ENCODE measurements around the gene SLC25A22. TPM values are rescaled to one million over a fixed set of nuclear protein-coding genes. Genes with fewer than 3 reads are reported as not detected.

The SLC25A22 gene
- polyA plus RNA-seq, 6 donors from 2014 or later = 6.8 to 9.4 (median 7.2) TPM

DNA sequence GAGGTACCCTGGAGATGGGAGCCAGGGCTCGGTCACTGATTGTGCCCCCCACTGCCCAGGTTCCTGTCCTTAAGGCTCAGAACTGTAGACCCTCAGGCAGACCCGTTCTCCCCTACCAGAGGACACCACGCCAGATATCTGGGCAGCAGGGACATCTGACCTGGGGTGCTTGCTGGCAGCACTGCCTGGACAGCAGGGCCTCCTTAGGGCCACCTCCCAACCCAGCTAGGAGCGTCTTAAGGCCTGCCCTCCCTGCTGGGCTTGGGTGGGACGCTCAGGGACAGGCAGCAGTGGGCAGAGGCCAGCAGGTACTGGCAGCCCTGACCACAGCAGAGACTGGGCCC, 41.2 kb upstream of the SLC25A22 start:
- H3K9me3 Mint-ChIP-seq = no peaks in the 10 kb centered on the region
- peak overlapping the region in 1 of 6 donors; percentile 68 for H3K27ac Mint-ChIP-seq
- DNase-seq = no peak
- H3K27me3 Mint-ChIP-seq = peaks cover 0 to 10% (median 6%) of the 10 kb centered on the region in 3 donors
- H3K36me3 Mint-ChIP-seq = no peaks in the 10 kb centered on the region
- H3K4me3 Mint-ChIP-seq = peak overlapping the region in 2 of 8 donors; percentile 49 to 87
- no peak for ATAC-seq (ENCODE audit: low read depth in 2 of 2)
- H3K4me1 Mint-ChIP-seq = peaks cover 21 to 25% (median 21%) of the 10 kb centered on the region in 3 donors

DNA sequence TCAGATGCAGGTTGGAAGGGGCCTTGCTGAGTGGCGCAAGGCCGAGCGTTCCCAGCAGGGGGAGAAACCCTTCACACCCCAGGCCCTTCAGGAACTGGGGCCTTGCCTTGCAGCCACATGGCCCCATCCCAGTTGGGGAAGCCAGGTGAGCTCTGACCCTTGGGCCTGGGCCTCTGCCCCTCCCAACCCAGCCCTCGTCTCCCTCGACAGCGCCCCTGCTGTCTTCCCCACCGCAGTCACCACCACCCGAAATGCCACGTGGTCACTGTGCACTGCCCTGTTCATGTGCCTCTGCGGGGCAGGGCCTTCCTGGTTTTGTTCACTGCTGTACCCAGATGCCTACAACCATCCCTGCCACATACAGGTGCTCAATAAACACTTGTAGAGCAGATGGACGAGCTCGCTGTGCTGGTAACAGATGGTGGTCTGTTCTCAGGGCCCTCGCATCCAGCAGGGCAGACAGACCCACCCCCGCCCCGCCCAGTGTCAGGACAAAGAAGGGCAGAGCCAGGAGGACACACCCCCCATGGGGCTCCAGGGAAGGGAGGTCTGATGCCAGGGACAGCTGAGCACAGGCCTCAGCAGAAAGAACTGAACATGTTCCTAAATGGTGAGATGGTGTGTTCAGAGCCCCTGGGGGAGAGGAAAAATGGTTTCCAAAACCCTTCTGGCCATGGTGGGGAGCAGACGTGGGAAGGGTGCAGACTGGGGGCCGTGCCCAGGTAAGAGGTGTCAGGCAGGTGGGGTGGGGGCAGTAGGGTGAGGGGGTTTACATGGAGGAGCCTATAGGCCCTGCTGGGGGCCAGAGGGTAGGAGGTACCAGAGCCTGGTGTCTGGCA, 40.6 kb upstream of the SLC25A22 start:
- DNase-seq (no peak), ATAC-seq (ENCODE audit: low read depth in 2 of 2) (no peak)
- Mint-ChIP-seq H3K4me1 (peaks cover 15 to 24% (median 24%) of the 10 kb centered on the region in 3 donors), H3K27me3 (peaks cover 3 to 12% (median 5%) of the 10 kb centered on the region in 3 donors), H3K36me3 (no peaks in the 10 kb centered on the region), H3K4me3 (peak overlapping the region in 1 of 8 donors; percentile 38), H3K9me3 (no peaks in the 10 kb centered on the region), H3K27ac (peak overlapping the region in 1 of 6 donors; percentile 68)

DNA sequence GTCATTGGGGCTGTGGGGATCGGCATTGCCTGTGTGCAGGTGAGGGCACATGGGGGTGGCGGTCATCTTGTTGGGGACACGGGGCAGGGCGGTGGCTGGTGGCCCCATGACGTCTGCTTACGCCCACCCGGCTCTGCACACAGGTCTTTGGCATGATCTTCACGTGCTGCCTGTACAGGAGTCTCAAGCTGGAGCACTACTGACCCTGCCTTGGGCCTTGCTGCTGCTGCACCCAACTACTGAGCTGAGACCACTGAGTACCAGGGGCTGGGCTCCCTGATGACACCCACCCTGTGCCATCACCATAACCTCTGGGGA, 39.9 kb upstream of the SLC25A22 start:
- no peak overlapping the region for H3K27ac Mint-ChIP-seq
- H3K36me3 Mint-ChIP-seq = no peaks in the 10 kb centered on the region
- no peaks in the 10 kb centered on the region for H3K9me3 Mint-ChIP-seq
- no peak overlapping the region for H3K4me3 Mint-ChIP-seq
- DNase-seq = no peak
- peaks cover 10 to 21% (median 19%) of the 10 kb centered on the region in 3 donors for H3K4me1 Mint-ChIP-seq
- no peak for ATAC-seq (ENCODE audit: low read depth in 2 of 2)
- H3K27me3 Mint-ChIP-seq = peaks cover 0 to 7% (median 5%) of the 10 kb centered on the region in 3 donors

DNA sequence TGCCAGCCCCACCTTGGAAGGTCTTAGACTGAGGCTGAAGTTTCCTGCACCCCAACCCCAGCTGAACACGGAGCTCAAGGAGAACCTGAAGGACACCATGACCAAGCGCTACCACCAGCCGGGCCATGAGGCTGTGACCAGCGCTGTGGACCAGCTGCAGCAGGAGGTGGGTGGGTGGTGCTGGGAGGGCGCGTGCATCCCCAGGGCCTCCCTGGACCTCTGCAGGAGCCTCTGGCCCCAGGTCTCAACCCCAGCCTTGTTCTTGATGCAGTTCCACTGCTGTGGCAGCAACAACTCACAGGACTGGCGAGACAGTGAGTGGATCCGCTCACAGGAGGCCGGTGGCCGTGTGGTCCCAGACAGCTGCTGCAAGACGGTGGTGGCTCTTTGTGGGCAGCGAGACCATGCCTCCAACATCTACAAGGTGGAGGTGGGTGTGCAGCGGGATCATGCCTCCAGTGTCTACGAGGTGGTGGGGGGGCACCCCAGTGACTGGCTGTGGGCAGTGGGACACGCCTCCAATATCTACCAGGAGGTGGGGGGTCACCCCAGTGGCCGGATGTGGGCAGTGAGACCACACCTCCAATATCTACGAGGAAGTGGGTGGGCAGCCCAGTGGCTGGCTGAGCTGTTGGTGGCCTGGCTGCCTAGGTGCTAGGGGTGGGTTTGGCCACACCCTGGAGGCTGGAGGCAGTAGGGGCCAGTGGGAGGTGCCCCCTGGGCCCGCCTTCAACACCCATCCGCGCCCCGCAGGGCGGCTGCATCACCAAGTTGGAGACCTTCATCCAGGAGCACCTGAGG, 39.3 kb upstream of the SLC25A22 start:
- Mint-ChIP-seq H3K36me3 (no peaks in the 10 kb centered on the region), H3K4me3 (peak overlapping the region in 1 of 8 donors; percentile 53), H3K27me3 (peaks cover 0 to 7% (median 5%) of the 10 kb centered on the region in 3 donors), H3K27ac (peak overlapping the region in 1 of 6 donors; percentile 16), H3K9me3 (no peaks in the 10 kb centered on the region), H3K4me1 (peaks cover 12 to 21% (median 19%) of the 10 kb centered on the region in 3 donors)
- no peak for DNase-seq
- ATAC-seq (ENCODE audit: low read depth in 2 of 2) = no peak

DNA sequence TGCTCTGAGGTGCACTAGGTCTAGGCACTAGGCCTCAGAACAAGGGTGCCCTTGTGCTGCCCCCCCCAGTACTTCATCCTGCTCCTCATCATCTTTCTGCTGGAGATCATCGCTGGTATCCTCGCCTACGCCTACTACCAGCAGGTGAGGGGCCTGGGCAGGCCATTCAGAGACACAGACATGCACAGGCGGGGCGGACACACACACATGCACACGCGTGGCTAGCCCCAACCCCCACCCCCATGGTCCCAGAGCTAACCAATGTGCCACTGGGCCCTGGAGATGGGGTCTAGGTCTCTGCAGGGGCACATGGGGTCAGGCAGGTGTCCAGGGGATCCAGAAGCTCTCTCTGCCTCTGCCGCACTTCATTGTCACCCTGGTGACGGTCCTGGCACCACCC, 38.6 kb upstream of the SLC25A22 start:
- Mint-ChIP-seq H3K9me3 (no peaks in the 10 kb centered on the region), H3K27ac (no peak overlapping the region), H3K4me1 (peaks cover 19 to 25% (median 22%) of the 10 kb centered on the region in 3 donors), H3K4me3 (peak overlapping the region in 1 of 8 donors; percentile 53), H3K27me3 (peaks cover 5 to 10% (median 5%) of the 10 kb centered on the region in 3 donors), H3K36me3 (no peaks in the 10 kb centered on the region)
- ATAC-seq (ENCODE audit: low read depth in 2 of 2) (no peak), DNase-seq (no peak)

DNA sequence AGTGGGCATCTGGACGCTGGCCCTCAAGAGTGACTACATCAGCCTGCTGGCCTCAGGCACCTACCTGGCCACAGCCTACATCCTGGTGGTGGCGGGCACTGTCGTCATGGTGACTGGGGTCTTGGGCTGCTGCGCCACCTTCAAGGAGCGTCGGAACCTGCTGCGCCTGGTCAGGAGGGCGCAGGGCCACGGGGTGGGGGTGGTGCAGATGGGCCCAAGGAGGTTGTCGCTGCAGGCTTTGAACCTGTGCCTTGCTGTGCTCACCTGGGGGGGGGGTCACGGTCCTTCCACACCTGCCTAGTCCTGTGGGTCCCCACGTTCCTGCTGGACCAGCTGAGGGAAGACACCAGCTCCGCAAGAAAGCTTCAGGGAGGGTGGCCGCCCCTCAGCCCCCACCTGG, 38.2 kb upstream of the SLC25A22 start:
- H3K4me3 Mint-ChIP-seq = no peak overlapping the region
- DNase-seq = no peak
- peaks cover 5 to 15% (median 9%) of the 10 kb centered on the region in 3 donors for H3K27me3 Mint-ChIP-seq
- no peaks in the 10 kb centered on the region for H3K36me3 Mint-ChIP-seq
- ATAC-seq (ENCODE audit: low read depth in 2 of 2) = no peak
- H3K9me3 Mint-ChIP-seq = no peaks in the 10 kb centered on the region
- H3K27ac Mint-ChIP-seq = no peak overlapping the region
- H3K4me1 Mint-ChIP-seq = peaks cover 23 to 26% (median 24%) of the 10 kb centered on the region in 3 donors

DNA sequence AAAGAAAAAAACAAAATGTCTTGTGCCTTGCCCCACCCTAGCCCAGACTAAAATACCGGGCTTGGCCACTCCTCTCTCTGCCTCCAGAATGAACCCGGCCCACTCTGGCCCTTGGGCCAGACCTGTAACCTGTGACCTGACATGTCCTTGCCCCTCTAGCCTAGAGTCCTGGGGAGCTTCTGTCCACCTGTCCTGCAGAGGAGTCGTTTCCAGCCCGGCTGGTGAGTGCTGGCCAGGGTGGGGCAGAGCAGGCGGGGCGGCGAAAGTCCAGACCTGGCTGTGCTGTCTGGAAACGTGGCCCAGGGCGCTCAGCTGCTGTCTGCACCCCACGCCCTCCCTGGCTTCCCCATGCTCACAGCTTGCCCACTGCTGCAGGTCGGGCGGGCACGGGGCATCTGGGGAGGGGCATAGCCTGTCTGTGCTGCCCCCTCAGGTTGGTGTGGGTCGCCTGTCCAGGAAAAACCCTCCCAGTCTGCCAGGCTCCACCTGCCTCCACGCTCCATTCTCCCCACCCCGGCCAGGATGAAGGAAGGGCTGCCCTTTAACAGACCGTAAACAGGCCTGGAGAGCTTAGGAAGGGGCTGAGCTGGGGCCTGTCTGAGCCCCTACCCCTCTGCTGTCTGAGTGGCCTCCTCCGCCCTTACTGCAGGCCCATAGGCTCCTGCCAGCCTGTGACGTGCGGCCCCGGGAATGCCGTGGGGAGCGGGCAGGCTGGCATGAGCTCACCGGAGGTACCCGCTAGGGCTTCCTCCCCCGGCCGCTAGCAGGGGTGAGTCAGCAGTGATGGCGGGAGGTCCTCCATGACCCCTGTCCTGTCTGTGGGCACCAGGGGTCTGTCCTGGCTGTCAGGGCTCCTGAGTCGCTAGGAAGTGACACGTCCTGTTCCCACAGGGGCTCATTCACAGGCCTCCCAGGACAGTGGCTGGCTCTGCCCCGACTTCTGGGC, 36.6 kb upstream of the SLC25A22 start:
- Mint-ChIP-seq H3K9me3 (no peaks in the 10 kb centered on the region), H3K36me3 (no peaks in the 10 kb centered on the region), H3K27ac (peak overlapping the region in 1 of 6 donors; percentile 31), H3K4me1 (peaks cover 14 to 24% (median 17%) of the 10 kb centered on the region in 3 donors), H3K4me3 (peak overlapping the region; percentile 25 to 82 (median 71)), H3K27me3 (peaks cover 5 to 27% (median 9%) of the 10 kb centered on the region in 3 donors)
- DNase-seq (no peak), ATAC-seq (ENCODE audit: low read depth in 2 of 2) (no peak)

DNA sequence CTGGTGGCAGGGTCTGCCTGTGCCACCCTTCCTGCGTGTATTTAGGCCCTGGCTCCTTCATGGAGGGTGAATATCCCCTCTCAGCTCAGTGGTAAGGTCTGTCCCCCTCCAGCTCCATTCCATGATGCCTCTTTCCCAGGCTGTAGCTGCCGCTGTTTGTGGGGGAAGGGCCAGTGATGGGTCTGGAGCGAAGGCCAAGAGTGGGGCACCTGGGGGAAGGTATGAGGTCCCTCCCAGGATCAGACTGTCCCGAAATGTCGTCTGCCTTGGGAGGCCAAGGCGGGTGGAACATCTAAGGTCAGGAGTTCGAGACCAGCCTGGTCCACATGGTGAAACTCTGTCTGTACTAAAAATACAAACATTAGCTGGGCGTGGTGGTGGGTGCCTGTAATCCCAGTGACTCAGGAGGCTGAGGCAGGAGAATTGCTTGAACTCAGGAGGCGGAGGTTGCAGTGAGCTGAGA, 35.8 kb upstream of the SLC25A22 start:
- no peaks in the 10 kb centered on the region for H3K9me3 Mint-ChIP-seq
- DNase-seq (no peak), ATAC-seq (ENCODE audit: low read depth in 2 of 2) (no peak)
- H3K4me3 Mint-ChIP-seq = peak overlapping the region; percentile 47 to 82 (median 72)
- no peaks in the 10 kb centered on the region for H3K36me3 Mint-ChIP-seq
- H3K27me3 Mint-ChIP-seq = peaks cover 10 to 34% (median 15%) of the 10 kb centered on the region in 3 donors
- H3K27ac Mint-ChIP-seq = peak overlapping the region in 2 of 6 donors; percentile 27 to 31
- peaks cover 20 to 32% (median 25%) of the 10 kb centered on the region in 3 donors for H3K4me1 Mint-ChIP-seq

DNA sequence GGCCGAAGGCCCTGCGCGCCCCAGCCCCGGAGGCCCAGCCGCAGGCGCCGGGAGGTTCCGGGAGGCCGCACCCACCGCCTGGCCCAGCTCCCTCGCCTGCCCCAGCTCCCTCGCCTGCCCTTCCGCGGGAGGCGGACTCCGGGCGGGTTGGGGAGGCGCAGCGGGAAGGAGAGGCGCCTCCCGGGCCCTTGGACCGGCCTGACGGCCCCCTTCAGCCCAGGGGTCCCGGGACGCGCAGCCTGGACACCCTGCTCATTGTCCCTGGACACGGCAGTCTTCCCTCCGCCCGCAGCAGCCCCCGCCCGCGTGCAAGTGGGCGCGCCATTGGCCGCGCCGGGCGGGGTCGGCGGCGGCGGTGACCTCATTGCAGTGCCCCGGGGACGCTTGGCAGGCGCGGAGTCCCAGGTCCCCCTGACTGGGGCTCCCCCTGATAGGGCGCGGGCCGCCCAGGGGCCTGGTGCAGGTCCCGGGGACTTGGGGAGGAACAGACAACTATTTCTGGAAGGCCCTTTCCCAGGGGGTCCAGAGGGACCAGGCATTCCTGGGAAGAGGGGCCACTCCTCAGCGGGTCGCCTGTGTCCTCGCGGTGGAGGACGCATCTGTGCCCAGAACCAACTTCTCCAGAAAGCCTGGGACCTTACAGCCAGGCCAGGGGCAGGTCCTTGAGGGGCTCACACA, 35.2 kb upstream of the SLC25A22 start:
- Mint-ChIP-seq H3K4me1 (peaks cover 24 to 38% (median 29%) of the 10 kb centered on the region in 3 donors), H3K36me3 (no peaks in the 10 kb centered on the region), H3K4me3 (peak overlapping the region; percentile 22 to 86 (median 72)), H3K9me3 (no peaks in the 10 kb centered on the region), H3K27ac (peak overlapping the region in 1 of 6 donors; percentile 27), H3K27me3 (peaks cover 10 to 41% (median 21%) of the 10 kb centered on the region in 3 donors)
- ATAC-seq (ENCODE audit: low read depth in 2 of 2) = peak; percentile 51 to 63
- no peak for DNase-seq

DNA sequence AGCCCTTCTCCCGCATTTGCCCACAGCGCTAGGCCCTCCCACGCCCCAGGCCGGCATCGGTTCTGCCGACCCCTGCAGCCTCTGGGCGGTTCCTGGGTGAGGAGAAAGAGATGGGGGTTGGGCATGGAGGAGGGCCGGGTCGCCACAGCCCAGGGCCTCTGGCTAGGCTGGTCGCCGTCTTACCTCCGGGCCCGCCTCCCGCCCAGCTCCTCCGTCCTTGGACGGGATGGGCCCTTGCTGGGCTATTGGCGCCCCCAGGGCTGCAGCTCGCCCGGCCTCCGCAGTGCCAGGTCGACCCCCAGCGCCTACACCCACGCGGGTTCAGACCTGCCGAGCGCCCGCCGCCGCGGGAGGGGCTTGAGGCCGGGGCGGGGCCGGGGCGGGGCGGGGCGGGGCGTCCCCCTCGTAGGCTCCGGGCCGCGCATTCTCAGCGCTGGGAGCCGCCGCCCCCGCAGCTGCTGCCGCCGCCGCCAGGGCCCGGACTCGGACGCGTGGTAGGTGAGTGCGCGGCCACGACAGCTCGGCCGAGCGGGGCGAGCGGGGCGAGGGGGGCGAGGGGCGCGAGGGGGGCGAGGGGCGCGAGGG, 34.5 kb upstream of the SLC25A22 start, which contains the start of gene CD151:
TSS of gene CD151 (plus strand) at position 424 of the 585 bp plus-strand sequence. CDS start 3,118 bp downstream, outside the sequence.
- DNase-seq = no peak
- peaks cover 16 to 47% (median 28%) of the 10 kb centered on the region in 3 donors for H3K27me3 Mint-ChIP-seq

DNA sequence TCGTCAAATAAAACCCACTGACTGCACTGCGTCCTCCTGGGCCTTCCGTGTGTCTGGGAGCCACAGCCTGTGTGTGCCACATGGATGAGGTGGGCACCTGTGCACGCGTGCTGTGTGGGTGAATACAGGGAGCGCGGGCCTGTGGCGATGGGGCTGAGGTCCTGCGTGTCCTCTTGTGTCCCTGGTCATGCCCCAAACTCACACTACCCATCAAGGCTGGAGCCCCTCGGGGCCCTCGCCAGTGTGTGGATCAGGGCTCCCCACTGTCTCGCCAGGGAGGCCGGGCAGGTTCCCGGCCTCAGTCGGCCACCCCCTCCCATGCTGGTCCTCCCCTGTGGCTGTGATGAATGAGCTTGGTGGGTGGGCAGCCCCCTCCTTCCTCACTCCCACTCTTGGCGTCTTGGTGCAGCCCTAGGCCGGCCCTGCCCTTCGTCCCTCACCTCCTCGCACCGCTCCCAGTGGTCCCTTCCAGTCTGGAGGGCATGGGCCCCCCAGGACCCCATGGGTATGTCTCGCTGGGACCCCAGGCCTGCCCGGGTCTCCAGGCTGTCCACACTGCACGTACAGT, 34.0 kb upstream of the SLC25A22 start:
- Mint-ChIP-seq H3K4me1 (peaks cover 32 to 48% (median 37%) of the 10 kb centered on the region in 3 donors), H3K36me3 (no peaks in the 10 kb centered on the region), H3K9me3 (no peaks in the 10 kb centered on the region), H3K27me3 (peaks cover 16 to 50% (median 29%) of the 10 kb centered on the region in 3 donors), H3K27ac (peak overlapping the region in 1 of 6 donors; percentile 1), H3K4me3 (peak overlapping the region; percentile 41 to 86 (median 70))
- no peak for DNase-seq
- no peak for ATAC-seq (ENCODE audit: low read depth in 2 of 2)

More for the DNA sequence above, 34.5 kb upstream of the SLC25A22 start, which contains the start of gene CD151:
- H3K9me3 Mint-ChIP-seq = no peaks in the 10 kb centered on the region
- H3K4me3 Mint-ChIP-seq = peak within 1 kb of the TSS; percentile 47 to 86 (median 74)
- H3K27ac Mint-ChIP-seq = peak within 1 kb of the TSS in 4 of 6 donors; percentile 1 to 78 (median 29)
- ATAC-seq (ENCODE audit: low read depth in 2 of 2) = peak; percentile 54 to 62
- no peaks in the 10 kb centered on the region for H3K36me3 Mint-ChIP-seq
- H3K4me1 Mint-ChIP-seq = peaks cover 30 to 45% (median 34%) of the 10 kb centered on the region in 3 donors
